ENCODE measurements around the gene HSPA2.

DNA sequence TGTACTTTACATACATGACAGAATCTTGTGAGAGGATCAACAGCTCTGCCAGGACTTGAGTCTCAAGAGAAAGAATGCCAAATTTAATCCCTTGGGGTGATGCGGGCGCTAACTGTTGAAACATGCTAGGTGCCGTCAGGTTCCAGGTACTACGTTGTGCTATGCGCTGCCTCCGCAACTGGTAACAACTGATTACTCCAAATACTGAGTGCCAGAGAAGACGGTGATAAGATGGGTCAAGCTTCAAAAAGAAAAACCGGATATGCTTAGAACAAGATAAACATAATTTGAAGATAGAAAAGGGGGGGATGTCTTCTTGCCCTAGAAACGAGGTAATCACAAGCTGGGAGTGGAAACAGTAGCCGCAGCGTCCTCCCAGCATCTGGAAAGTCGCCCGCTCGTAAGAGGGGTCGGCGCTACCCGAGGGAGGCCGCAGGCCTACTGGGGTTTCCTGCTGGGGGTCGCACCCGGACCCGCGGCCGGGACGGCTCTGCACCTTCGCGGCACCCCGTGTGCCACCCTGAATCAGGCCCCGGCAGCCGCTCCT lies 37.6 kb upstream of the HSPA2 start:
- TF ChIP-seq, protein P1, sequence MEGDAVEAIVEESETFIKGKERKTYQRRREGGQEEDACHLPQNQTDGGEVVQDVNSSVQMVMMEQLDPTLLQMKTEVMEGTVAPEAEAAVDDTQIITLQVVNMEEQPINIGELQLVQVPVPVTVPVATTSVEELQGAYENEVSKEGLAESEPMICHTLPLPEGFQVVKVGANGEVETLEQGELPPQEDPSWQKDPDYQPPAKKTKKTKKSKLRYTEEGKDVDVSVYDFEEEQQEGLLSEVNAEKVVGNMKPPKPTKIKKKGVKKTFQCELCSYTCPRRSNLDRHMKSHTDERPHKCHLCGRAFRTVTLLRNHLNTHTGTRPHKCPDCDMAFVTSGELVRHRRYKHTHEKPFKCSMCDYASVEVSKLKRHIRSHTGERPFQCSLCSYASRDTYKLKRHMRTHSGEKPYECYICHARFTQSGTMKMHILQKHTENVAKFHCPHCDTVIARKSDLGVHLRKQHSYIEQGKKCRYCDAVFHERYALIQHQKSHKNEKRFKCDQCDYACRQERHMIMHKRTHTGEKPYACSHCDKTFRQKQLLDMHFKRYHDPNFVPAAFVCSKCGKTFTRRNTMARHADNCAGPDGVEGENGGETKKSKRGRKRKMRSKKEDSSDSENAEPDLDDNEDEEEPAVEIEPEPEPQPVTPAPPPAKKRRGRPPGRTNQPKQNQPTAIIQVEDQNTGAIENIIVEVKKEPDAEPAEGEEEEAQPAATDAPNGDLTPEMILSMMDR (IDR thresholded peaks at IDR 0.05) = no peak
- TF ChIP-seq EP300 (IDR thresholded peaks at IDR 0.05) (no peak), POLR2A (IDR thresholded peaks at IDR 0.05) (no peak)

Data from tibial nerve (tissue), 4 donors.